Heart left ventricle (tissue), 13 donors: ENCODE data around the gene NEB.

Source experiments
- POLR2A ChIP-seq, 2 donors: fragments of 450-650 bp; IDR thresholded peaks; one replicate each; pipeline ENCODE4 v1.6.1; 2017; ENCODE audit warnings: antibody characterized with exemption in 2 of 2, mild to moderate bottlenecking in 2 of 2, moderate library complexity in 2 of 2
- TF ChIP-seq, protein P1 (sequence below), 12 donors: fragments of 200-600 bp; sonication (generic) in 4 of 12; IDR thresholded peaks; one replicate each; pipeline versions ENCODE4 v1.5.0 to v1.8.0; 2018 to 2022; ENCODE audit warnings: antibody characterized with exemption in 12 of 12, mild to moderate bottlenecking in 5 of 12
- donor health status: ischemic (EF 13 %, LVEDD 7.1; RV severe dilation, severe dysfunction).
- donor health status: DM: no; HTN: yes; CAD: no.
- donor health status: DM: no; HTN: no; CAD: no.
- donor health status: ischemic (EF 25% LVEDD 6.9; RV normal size, moderate dysfunction).
- donor health status: ischemic (EF 25% LVEDD 5.7; RV mildly dilated, moderate dysfunction).
- donor health status: ischemic (EF 35%, LVEDD 5.7; RV mildly dilated, moderate dysfunction).
- donor health status: nonischemic (EF 11% LVEDD 7.7; RV severe dilation, severe dysfunction).
- donor health status: DM: yes; HTN: yes; CAD: no.
- donor health status: PGD.
- donor health status: ischemic (EF 29% LVEDD 5.4; RV normal size, mild dysfunction).
- donor health status: nonischemic (EF 23%, LVEDD 6.1; RV moderate dilation, normal function).

GRCh38 chr2:151526572-151527090 lies 207.6 kb downstream of the NEB start:
- TF ChIP-seq, protein P1, sequence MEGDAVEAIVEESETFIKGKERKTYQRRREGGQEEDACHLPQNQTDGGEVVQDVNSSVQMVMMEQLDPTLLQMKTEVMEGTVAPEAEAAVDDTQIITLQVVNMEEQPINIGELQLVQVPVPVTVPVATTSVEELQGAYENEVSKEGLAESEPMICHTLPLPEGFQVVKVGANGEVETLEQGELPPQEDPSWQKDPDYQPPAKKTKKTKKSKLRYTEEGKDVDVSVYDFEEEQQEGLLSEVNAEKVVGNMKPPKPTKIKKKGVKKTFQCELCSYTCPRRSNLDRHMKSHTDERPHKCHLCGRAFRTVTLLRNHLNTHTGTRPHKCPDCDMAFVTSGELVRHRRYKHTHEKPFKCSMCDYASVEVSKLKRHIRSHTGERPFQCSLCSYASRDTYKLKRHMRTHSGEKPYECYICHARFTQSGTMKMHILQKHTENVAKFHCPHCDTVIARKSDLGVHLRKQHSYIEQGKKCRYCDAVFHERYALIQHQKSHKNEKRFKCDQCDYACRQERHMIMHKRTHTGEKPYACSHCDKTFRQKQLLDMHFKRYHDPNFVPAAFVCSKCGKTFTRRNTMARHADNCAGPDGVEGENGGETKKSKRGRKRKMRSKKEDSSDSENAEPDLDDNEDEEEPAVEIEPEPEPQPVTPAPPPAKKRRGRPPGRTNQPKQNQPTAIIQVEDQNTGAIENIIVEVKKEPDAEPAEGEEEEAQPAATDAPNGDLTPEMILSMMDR (IDR thresholded peaks at IDR 0.05): no peak
- TF ChIP-seq POLR2A (IDR thresholded peaks at IDR 0.05): no peak
